Cerebellar nuclear complex (tissue), 1 donor: ENCODE measurements around the gene MNT.

Source experiments
- DNase-seq, 2 experiments: peaks; one replicate each; lab custom pipeline; 2025; lab: John Stamatoyannopoulos, UW

MNT gene

DNA sequence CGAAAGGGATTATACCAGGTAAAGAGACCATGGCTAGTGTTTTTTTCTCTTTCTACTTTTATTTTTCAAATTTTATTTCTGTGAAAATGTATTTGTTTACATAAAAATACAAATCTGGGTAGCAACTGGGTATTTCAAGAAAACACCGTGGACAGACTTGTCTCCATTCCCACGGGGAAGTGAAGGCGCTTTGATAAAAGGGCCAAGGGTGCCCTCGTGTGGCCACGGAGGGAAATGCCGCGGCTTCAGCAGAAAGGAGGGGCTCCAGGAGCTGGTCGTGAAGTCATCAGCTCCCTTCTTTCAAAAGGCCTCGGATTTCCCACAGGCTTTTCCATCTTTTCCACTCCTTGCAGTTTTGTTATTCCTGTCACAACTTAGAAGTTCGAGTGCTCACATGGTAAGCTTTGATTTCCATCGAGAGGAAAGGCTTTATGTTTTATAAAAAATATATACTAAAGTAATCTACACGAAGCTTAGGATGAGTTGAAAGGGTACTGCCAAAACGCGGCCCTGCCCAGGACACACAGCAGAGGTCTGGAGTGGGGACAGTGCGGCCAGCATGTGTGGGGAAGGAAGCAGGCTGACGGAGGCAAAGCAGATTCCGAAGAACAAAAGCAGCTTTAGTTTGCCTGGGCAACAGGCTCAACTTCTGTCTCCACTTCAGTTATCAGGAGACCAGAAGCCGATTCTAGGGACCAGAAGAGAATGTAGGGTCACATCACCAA is 15.3 kb upstream of the MNT start:
- DNase-seq = peak; percentile 67 to 74

DNA sequence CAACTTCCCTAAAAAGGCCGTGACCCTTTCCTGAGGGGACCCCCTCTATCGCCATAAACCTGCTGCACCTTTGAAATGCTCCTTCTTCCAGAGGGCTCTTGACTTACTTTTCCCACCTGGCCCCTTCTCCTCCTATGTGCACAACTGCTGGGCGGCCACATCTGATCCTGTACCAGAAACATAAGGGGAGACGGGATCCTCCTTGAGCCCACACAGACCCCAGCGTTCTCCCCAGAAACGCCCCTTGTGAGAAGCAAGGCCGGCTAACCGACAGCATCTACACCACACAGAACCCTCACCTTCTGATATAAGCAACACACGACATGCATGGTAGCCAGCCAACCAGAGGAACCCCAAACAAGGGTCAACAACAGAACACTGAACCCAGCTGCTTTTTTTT is 14.2 kb upstream of the MNT start:
- no peak for DNase-seq

DNA sequence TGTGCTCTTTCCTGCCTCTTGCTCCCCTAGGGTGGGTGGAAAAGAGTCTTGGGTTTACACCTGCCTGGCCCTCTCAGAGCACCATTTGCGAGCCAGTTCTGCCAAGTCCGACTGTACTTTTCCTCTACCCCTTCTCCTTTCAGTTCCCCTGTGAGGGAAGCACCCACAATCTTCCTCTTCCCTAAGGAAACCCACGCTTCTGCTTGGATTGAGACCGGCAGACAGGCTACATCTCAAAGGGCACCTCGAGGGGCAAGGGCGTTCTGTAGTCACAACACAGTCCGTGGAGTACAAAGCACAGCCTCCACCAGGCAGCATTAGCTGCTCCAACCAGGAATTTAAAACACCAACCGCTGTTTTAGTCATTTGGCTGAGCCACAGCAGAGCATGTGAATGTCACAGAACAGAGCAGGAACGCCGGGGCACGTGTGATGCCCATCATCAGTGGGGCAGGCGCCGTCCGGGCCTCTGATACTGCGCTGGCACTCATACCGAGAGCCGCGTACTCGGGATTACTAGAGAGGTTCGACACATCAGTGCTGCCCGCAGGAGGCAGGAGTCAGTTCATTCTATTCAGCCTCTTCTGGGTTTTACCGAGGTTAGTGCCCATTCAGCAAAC is 13.7 kb upstream of the MNT start:
- DNase-seq = no peak

DNA sequence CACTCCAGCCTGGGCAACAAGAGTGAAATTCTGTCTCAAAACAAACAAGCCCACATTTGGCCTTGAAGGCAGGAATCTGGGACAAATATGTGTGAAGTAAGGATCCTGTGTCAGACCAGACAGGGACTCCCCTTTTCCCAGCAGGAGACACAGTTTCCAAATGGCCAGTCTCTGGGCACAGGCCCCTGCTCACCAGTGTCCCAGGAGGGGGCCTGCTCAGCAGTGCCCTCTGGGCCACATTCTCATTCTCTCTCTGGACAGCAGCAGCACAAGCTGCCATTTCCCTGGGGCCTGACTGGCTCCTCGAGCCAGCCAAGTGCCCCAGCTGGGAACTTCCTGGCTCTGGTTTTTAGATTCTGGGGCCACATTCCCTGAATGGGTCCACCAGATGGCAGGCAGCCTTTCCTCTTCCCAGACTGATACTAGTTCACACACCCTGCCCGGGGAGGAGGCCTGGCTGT is 11.7 kb upstream of the MNT start:
- DNase-seq = no peak

DNA sequence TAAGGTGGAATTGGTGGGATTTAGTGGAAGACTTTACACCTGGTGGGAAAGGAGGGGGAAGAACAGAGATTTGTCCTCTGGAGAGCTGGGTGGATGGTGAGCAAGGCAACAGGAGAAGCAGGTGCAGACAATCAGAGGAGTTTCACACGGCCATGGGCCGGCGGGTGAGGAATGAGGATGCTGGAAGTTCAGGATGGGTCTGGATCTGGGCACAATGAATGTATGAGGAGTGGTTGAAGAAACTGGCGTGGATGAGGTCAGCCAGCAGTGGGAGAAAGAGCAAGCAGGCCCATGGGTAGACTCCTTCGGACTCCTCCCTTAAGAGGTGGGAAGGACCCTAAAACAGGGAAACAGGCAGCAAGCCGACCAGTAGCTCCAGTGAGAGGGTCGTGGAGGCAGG is 10.1 kb upstream of the MNT start:
- DNase-seq = no peak

DNA sequence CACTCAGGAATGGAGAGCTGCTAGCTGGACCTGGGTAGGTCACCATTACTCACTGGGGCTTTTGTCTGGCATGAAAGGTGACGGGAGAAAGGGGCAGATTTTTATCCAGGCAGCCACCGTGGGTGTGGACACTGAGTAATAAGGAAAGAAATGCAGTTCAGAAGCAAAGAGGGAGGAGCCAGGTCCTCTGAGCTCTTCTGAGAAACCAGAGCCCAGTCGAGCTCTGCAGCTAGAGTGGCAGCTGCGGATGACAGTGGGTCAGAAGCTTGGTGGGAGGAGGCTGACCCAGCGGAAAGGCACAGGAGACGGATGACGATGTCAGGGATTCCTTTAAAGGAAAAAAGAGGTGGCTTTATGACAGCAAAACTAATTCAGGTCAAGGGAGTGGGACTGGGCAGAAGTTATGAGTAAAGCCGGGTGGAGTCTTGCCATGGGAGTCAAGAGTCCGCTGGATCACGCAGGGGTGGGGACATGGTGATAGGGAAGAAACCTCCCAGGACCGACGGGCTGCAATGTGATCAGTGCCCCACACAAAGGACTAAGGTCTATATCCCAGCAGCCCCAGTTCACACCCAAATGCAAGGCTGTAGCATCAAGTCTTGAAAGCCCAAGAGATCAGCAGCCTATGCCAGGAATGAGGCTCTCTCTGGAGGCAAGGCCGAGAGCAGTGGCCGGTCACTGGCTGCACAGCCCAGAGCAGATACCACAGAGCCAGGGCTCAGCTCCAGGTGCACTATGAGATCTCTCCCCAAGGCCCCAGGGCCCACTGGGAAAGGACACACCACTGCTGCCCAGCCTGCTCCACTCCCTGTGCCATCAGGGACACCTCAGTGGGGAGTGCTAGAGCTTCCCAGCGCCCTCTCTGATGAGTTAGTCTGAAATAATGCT is 6.3 kb upstream of the MNT start:
- no peak for DNase-seq

DNA sequence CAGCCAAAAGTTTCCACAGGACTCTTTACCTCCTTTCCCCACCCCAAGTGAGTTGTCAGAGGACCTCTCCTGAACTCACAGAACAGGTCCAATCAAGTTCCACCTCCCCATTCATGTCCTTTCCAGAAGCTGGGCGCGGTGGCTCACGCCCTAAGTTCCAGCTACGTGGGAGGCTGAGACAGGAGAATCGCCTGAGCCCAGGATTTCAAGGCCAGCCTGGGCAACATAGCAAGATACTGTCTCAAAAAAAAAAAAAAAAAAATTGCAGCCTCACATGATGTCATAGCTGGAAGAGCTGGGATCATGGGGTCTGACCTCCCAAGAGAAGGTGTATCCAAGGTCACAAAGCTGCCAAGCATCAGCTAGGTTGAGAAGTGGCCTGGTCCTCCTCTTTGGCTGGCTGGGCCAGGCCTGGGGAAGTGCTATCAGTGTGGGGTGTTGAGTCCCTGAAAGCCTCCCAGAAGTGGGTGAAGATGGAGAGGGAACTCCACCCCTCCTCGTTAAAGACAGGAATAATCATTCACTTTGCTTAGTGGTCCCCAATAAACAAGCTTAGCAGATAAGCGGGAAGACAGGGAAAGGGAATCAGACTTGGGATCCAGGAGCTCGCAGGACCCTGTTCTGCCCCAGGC is 5.5 kb upstream of the MNT start:
- no peak for DNase-seq

DNA sequence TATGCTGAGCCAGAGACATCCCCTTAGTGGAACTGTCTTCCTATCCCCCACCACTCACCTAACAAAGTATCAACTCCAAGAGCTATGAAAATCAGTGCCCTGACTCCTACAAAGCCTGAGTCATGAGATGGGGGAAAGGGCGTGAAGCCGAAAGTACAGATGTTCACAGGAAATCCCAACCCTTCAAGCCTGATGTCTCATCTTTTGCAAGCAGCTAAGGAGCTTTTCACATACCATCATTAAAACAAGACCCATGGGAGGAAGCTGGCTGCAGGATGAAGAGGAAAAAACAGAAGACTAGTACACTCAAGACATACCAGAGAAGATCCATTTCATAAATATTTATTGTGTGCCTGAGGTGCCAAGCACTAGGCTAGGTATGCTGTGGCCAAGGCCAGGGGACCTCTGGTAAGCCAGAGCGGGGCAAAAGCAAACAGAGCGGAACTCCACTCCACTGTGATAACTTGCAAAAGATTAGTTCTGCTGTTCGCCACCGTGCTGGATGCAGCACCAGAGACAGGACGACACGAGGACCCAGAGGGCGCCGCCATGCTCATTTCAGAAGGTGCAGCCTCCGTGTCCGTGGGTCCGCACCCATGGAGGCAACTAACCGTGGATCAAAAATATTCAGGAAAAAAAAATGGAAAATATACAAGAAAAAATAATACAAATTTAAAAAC is 4.5 kb upstream of the MNT start:
- no peak for DNase-seq

DNA sequence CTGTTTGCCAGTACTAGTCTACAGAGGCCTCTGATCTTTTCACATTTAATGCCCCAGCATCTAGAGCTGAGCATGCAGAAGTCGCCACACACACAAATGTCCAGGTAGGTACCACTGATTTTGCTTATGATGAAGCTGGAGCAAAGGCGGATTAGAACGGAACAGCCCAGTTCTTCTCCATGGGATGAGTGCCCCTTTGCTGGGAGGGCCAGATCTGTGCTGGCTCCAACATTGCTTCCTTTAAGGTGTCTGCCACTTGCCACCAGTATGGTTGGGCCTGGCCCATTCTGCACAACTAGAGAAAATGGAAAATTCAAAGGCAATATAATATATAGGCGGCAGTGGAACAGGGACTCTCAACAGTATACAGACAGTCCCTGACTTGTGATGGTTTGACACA is 2.2 kb upstream of the MNT start:
- DNase-seq = no peak

DNA sequence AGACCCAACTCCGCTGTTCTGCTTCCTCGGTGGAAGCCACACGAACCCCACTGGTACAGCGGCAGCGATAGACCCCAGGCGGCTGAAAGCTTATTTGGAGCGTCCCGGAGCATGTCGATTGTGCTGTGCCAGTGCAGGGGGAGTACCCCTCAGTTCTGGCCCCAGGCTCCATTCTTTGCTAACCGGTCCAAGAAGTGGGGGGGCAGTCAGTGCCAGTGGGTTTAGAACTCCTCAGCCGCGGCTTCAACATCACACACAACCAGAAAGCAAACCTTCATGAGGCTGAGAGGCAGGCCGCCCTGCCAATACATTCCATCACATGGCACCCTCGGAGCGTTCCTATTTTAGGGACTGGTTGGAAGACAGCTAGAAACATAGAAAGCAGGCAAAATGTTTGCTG is 1.7 kb upstream of the MNT start:
- DNase-seq = no peak

DNA sequence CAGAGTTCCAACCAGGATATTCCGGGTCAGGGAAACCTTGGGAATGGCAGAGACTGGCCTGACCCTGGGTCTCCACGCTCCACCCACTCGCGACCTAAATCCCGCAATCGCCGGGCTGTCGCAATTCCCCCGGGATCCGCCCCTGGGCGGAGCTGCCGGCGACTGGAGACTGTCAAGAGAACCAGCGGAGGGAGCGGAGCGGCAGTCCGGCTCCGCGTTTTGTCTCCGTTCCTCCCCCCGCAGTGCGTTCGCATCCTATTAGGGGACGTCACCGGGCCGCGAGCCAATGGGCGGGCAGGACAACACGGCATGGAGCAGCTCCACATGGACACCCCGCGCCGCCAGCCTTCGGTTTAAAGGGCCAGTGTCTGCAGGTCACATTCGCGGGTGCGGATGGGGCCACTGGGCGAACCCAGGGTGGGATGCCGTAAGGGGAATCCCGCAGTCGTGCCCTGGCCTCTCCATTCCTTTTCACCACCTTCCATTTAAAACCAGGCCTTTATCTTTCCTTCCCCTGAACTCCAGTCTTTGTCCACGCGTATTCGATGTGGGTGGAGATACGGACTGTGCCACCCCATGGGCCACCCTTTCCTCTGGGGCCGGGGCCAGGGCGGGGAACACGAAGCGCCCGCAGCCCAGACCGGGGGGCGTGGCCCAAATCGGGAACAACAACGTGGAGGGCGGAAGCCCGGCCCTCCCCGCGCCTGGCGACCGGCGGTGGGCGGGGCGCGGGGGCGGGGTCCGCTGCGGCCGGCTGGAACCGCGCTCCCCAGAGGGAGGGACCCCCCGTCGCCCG is 764 bp upstream of the MNT start:
- DNase-seq = peak; percentile 69 to 95

DNA sequence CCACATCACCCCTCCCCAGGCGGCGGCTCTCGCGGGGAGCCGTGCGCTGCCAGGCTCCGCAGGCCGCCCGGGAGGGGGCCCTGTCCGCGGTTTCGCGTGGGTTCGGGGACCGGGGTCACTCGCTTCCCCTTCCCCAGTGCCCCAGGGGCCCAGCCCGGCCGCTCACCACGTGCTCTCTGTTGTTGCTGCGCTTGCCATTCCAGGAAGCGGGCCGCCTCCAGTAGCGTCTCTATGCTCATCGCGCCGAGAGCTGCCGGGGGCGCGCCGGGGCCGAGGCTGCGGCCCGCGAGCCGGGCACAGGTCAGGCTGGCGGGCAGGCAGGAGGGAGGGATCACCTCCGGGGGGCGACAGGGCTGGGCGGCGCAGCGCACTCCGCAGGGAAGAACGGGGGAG is 390 bp downstream of the MNT start:
- DNase-seq = no peak

DNA sequence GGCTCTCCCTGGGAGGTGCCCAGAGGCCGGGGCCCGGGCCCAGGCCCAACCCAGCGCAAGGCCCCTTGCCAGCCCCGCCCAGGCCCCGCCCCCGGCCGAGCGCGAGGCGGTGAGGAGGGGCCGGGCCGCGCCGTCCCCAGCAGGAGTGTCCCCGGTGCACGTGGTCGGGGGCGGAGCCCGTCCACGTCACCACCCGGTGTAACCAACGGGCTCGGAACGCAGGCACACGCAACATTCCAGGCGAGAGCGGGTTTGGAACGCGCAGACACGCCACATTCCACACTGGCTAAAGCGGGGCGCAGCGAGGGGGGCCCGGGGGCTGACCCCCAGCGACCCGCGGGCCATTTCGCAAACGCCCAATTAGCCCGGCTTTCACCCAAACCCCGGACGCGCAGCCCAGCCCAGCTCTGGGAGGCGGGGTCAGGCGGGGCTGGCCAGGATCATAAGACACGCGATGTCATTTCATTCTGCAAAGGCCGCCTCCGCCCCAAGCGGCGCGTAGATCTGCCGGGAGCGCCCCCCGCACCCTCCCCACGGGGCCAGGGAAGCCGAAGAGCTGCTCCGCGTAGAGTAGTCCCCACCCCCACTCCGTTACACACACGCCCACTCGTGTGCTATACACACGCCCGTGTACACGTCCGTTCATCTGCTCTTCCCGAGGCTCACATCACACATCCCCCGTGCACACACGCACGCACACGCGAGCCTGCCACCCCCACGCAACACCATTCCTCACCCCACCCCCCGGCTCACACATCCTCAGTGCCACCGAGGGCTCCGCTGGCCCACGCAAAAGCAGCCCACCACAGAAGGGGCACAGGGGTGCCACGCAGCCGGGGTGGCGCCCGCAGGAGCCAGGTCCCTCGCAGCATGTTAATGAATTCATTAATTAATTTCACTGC is 1.0 kb downstream of the MNT start:
- DNase-seq = peak; percentile 55 to 75

DNA sequence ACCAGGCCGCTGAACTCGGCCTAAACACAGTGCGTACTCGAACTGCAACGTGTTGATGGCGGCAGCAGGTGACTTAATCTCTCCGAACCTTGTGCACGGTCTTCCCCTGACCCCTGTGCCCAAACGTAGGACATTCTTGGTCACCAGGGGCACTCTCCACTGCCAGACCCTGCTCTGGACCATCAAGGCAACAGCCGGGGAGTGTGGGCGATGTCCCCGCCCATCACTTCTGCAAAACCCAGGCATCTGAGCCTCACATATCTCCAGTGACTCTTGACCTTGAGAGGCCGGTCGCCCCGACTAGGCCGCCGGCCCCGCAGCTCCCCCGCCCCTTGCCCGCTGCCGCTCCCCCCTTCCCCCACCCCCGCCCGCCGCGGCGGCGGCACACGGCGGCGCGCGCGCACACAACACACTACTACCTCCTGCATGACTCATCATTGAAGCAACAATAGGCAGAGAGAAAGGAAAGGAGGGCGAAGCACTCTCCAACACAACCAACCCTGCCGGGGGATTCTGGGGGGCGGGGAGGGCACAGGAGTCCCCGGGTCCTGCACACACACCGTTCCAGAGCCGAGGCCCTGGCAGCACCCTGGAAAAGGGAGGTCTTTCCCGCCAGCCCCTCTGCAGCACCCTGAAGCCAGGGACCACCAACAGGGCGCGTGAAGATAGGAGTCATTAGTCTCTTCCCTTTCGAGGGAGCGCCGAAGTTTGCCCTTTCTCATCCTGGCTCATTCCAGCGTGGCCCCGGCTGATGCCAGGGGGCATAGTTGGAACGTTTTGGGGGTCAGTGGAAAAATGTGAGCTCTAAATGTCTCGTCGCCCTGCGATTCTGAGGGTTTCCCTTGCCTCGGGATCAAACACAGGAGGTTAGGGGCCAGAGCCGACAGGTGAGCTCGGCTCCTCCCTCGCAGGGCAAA is 1.9 kb downstream of the MNT start:
- DNase-seq = no peak

DNA sequence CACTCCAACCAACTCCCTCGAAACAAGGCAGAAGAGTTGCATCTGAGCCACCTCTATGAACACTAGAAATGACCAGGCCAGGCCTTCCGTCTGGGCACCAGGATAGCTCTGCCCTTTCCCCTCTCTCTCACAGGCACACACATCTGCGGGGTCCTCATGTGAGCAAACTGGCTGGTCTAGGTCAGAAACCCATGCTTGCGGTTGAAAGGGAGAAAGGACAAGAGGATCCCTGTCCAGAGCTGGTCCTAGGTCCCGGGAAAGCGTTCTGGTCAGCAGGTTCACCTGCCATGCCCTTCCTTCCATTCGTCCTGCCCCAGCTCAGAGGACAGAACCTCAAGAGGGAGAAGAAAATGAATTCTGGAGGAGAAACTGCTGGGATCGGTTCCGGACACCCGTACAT is 2.7 kb downstream of the MNT start:
- DNase-seq = no peak

DNA sequence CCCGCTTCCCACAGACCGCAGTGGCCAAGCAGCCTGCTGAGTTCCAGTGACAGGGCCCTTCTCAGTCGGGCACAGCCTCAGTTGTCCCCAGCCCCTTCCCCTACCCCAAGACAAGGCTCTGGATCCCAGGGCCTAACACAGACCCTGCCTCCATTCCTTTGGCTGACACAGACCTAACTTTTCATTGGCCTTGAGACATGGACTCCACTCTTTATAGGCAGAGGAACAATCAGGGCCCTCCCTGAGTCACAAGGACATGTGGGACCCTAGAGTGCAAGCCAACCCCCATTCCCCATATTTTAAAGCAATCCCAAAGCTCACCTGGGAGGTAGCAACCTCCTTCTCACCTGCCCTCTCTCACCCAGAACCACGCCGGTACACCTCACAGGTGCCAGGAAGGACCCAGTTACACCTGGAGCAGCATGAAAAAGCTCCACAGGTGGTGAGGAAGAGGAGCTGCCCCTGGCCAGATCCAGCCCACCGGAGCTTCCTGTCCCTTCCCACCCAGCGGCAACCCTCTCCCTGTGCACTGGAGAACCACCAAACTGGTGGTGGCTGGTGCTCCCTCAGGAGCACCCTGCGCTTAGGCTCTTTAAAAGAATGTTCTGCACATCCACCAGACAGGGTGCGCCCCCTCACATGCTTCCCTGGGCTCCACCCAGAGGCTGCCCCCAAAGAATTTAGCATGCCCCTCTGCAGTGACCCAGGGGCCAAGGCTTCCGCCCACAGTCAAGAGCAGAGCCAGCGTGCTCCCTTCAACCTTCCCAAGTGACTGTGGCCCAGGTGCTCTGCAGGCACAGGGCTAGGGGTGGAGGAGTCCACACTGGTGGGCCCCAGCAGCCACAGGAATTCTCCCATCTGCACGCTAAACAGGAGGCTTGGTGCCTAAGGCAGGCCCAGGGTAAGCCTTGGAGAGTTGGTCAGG is 3.4 kb downstream of the MNT start:
- no peak for DNase-seq

DNA sequence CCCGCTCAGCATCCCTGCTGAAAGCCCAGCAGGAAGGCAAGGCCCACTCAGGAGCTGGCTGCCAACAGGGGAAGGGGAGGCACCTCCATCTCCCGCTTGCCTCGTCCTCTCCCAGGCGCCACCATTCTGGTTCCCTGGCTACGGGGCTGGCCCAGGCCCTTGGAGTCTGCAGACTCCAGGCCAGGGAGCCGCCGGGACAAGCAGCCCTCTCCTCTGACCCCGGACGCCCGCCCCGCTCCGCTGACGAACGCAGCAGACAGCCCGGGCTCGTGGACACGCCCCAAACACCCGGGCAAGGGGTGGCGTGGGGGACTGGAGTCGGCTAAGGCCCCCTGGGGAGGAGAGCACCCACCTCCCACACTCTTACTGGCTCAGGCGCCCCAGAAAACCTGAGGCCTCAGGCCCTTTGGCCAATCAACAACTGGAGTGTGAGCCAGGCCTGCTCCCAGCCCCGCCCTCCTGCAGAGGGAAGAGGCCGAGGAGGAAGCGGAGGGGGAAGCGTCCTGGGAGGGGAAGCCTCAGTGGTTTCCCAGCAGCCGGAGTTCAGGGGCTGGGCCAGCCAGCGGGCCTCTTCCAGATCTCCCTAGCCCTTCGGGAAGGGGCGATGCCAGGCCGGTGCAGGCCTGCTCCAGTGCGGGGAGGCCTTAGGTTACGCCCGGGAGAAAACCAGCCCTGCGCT is 4.2 kb downstream of the MNT start:
- DNase-seq = no peak
